Large intestine (tissue), 12 donors: ENCODE results near the gene TKT. TPM values are rescaled to one million over a fixed set of nuclear protein-coding genes. Genes with fewer than 3 reads are reported as not detected.
"Not testable (repeated sequence)": the region's sequence is repeated elsewhere in the genome, so short reads cannot be mapped to it uniquely, and the experiment has no call there.

Source experiments
- DNase-seq, 2 donors: peaks; one replicate each; pipeline versions ENCODE4 v3.0.0 to v3.0.0-alpha.2; 2013
- H3K27ac ChIP-seq: one replicate; pipeline ENCODE4 v1.5.1; 2013; ENCODE audit warnings: low read length
- H3K27me3 ChIP-seq: 2 replicates; pipeline ENCODE4 v1.6.1; 2013; ENCODE audit warnings: low read length; ENCODE audit not compliant: control insufficient read depth, insufficient read depth
- H3K36me3 ChIP-seq: 2 replicates; pipeline ENCODE4 v1.6.1; 2013; ENCODE audit warnings: low read length; ENCODE audit not compliant: control insufficient read depth, insufficient read depth
- H3K4me1 ChIP-seq: one replicate; pipeline ENCODE4 v1.6.1; 2013; ENCODE audit warnings: low read length; ENCODE audit not compliant: control insufficient read depth, insufficient read depth
- H3K4me3 ChIP-seq: one replicate; pipeline ENCODE4 v1.5.1; 2013; ENCODE audit warnings: low read length
- H3K9me3 ChIP-seq: one replicate; pipeline ENCODE4 v1.6.1; 2013; ENCODE audit warnings: mild to moderate bottlenecking, low read depth, low read length, moderate library complexity; ENCODE audit not compliant: control insufficient read depth
- WGBS: methylation state at CpG from one replicate; pipeline ENCODE4 v1.1.5; 2013; ENCODE audit warnings: low lambda C conversion rate; ENCODE audit not compliant: insufficient coverage; 5-methylcytosine and 5-hydroxymethylcytosine counted together
- long read RNA-seq, 11 donors: transcript quantifications; one replicate each; lab custom pipeline, GENCODE V29; 2026
- polyA plus RNA-seq: library from polyadenylated mRNA; unstranded; fragments of 120-200 nt; gene quantifications from one replicate; pipeline ENCODE4 v1.2.1, GENCODE V29; 2013

Gene TKT, protein sequence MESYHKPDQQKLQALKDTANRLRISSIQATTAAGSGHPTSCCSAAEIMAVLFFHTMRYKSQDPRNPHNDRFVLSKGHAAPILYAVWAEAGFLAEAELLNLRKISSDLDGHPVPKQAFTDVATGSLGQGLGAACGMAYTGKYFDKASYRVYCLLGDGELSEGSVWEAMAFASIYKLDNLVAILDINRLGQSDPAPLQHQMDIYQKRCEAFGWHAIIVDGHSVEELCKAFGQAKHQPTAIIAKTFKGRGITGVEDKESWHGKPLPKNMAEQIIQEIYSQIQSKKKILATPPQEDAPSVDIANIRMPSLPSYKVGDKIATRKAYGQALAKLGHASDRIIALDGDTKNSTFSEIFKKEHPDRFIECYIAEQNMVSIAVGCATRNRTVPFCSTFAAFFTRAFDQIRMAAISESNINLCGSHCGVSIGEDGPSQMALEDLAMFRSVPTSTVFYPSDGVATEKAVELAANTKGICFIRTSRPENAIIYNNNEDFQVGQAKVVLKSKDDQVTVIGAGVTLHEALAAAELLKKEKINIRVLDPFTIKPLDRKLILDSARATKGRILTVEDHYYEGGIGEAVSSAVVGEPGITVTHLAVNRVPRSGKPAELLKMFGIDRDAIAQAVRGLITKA
- polyA plus RNA-seq, result 187 TPM
- long read RNA-seq, donor 1, full-length matches to known transcripts, result 23 of 46 reads
- long read RNA-seq, donor 1, partial matches to known transcripts, result 23 of 46 reads
- long read RNA-seq, donor 1, other reads (novel, unspliced or antisense), result 0 of 46 reads
- long read RNA-seq, donor 2, transcript TKT-208 (14 exons, 3,010 nt), result major isoform, 41 of 155 reads
- long read RNA-seq, donor 2, partial matches to known transcripts, result 98 of 155 reads
- long read RNA-seq, donor 2, other reads (novel, unspliced or antisense), result 5 of 155 reads
- long read RNA-seq, donor 3, result 0 reads
- long read RNA-seq, donor 4, partial matches to known transcripts, result 5 of 9 reads
- long read RNA-seq, donor 4, other reads (novel, unspliced or antisense), result 0 of 9 reads
- long read RNA-seq, donor 5, transcript TKT-208 (14 exons, 3,010 nt), result major isoform, 28 of 53 reads
- long read RNA-seq, donor 5, partial matches to known transcripts, result 21 of 53 reads
- long read RNA-seq, donor 5, other reads (novel, unspliced or antisense), result 0 of 53 reads
- long read RNA-seq, donor 6, transcript TKT-207 (8 exons, 1,972 nt), result minor isoform, 5 of 136 reads
- long read RNA-seq, donor 6, transcript TKT-208 (14 exons, 3,010 nt), result major isoform, 41 of 136 reads
- long read RNA-seq, donor 6, partial matches to known transcripts, result 87 of 136 reads
- long read RNA-seq, donor 6, other reads (novel, unspliced or antisense), result 0 of 136 reads
- long read RNA-seq, donor 7, transcript TKT-208 (14 exons, 3,010 nt), result major isoform, 7 of 11 reads
- long read RNA-seq, donor 7, partial matches to known transcripts, result 0 of 11 reads
- long read RNA-seq, donor 7, other reads (novel, unspliced or antisense), result 0 of 11 reads
- long read RNA-seq, donor 8, full-length matches to known transcripts, result 44 of 148 reads
- long read RNA-seq, donor 8, partial matches to known transcripts, result 104 of 148 reads
- long read RNA-seq, donor 8, other reads (novel, unspliced or antisense), result 0 of 148 reads
- long read RNA-seq, donor 9, full-length matches to known transcripts, result 35 of 75 reads
- long read RNA-seq, donor 9, partial matches to known transcripts, result 40 of 75 reads
- long read RNA-seq, donor 9, other reads (novel, unspliced or antisense), result 0 of 75 reads
- long read RNA-seq, donor 10, full-length matches to known transcripts, result 51 of 119 reads
- long read RNA-seq, donor 10, partial matches to known transcripts, result 61 of 119 reads
- long read RNA-seq, donor 10, other reads (novel, unspliced or antisense), result 7 of 119 reads
- long read RNA-seq, donor 11, transcript TKT-208 (14 exons, 3,010 nt), result major isoform, 35 of 62 reads
- long read RNA-seq, donor 11, partial matches to known transcripts, result 21 of 62 reads
- long read RNA-seq, donor 11, other reads (novel, unspliced or antisense), result 0 of 62 reads

- Histone ChIP-seq H3K27me3 (no peaks in the 10 kb centered on the region), H3K4me1 (peaks cover 17% of the 10 kb centered on the region), H3K9me3 (no peaks in the 10 kb centered on the region), H3K4me3 (peak within 1 kb of the TSS; percentile 69), H3K36me3 (no peaks in the 10 kb centered on the region), H3K27ac (peak within 1 kb of the TSS; percentile 64)
- peak; percentile 81 to 89 for DNase-seq
- WGBS, result no CpG with 5 or more reads among the region's 66 CpGs
Observed at GRCh38 chr3:53255775-53256703, at the start of gene TKT. TSS of gene TKT (minus strand) at chr3:53256022. CDS start at chr3:53255942, 80 bp downstream.

DNA sequence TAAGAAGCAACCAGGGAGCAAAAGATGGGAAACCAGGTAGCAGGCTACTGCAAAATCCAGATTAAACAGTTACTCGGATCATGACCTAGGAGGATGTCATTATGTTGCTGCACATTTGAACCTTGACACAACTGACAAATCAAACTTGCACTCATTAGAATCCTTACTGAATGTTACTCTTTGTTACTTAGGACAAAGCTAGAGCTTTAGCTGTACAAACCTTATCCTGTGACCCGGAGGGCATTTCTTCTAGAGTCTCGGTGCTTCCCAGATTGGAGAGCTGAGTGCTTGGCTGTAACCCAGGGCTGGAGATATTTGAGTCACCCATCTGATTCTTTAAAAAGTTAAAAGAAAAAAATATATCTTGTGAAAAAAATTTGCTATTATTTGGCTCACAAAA is 48.1 kb upstream of the TKT start:
- H3K4me1 ChIP-seq, result no peaks in the 10 kb centered on the region
- peaks cover 45% of the 10 kb centered on the region for H3K36me3 ChIP-seq
- H3K4me3 ChIP-seq, result no peak overlapping the region
- H3K9me3 ChIP-seq, result no peaks in the 10 kb centered on the region
- no peaks in the 10 kb centered on the region for H3K27me3 ChIP-seq
- H3K27ac ChIP-seq, result no peak overlapping the region
- DNase-seq, result no peak
- WGBS, result no CpG with 5 or more reads among the region's 3 CpGs

- H3K4me3 ChIP-seq, result no peak overlapping the region
- no peak overlapping the region for H3K27ac ChIP-seq
- no peaks in the 10 kb centered on the region for H3K4me1 ChIP-seq
- H3K27me3 ChIP-seq, result no peaks in the 10 kb centered on the region
- no peaks in the 10 kb centered on the region for H3K9me3 ChIP-seq
- H3K36me3 ChIP-seq, result peaks cover 45% of the 10 kb centered on the region
- no peak for DNase-seq
- 67% methylated on average over 1 of the region's 3 CpGs for WGBS
Observed at GRCh38 chr3:53303549-53303948, 47.7 kb upstream of the TKT start.

DNA sequence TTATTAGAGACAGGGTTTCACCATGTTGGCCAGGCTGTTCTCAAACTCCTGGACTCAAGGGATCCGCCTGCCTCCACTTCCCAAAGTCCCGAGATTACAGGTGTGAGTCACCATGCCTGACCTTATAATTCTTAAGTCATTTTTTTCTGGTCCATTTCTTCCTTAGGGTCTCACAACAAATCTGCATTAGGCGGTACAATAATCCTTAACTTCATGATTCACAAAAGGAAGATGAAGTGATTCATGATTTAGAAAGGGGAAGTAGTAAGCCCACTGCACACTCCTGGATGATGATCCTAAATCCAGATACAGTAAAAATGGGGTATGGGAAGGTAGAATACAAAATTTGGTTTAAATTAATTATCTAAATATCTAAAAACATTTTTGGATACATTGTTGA is 45.0 kb upstream of the TKT start:
- no peak overlapping the region for H3K4me3 ChIP-seq
- no peaks in the 10 kb centered on the region for H3K9me3 ChIP-seq
- no peaks in the 10 kb centered on the region for H3K4me1 ChIP-seq
- DNase-seq, result no peak
- peaks cover 45% of the 10 kb centered on the region for H3K36me3 ChIP-seq
- no peak overlapping the region for H3K27ac ChIP-seq
- no peaks in the 10 kb centered on the region for H3K27me3 ChIP-seq
- WGBS, result 100% methylated on average over 1 of the region's 3 CpGs

DNA sequence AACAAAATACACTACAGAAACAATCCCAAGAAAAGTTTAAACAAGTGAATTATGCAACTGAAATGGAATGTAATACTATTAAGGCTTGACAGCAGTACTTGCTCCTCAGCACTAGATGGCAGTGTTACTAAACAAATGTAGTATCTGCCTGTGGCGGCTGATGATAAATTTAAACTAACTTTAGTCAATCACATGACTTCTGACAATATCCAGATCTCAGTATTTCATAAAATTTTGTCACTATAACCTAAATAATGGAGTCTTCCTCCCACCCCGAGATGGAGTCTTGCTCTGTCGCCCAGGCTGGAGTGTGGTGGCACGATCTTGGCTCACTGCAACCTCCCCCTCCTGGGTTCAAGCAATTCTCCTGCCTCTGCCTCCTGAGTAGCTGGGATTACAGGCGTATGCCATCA is 43.8 kb upstream of the TKT start:
- not testable (repeated sequence) for H3K9me3 ChIP-seq, H3K27ac ChIP-seq, H3K27me3 ChIP-seq, H3K4me3 ChIP-seq, H3K4me1 ChIP-seq
- WGBS, result no CpG with 5 or more reads among the region's 5 CpGs
- DNase-seq, result peak in 1 of 2 donors; percentile 34
- peaks cover 48% of the 10 kb centered on the region for H3K36me3 ChIP-seq

DNA sequence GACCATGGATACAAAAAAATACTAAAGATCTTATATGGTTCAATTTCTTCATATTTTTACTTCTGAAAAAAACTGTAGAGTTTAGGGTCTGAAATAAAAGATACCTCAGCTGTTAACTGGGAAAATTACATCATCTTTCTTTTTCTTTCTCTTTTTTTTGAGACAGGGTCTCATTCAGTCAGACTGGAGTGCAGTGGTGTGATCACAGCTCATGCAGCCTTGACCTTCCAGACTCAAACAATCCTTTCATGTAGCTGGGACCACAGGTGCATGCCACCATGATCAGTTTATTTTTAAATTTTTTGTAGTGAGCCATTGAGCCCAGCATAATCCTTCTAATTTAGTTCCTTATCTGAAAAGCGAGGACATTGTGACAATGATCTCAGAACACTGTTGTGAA is 39.6 kb upstream of the TKT start:
- H3K36me3 ChIP-seq, result peaks cover 50% of the 10 kb centered on the region
- H3K9me3 ChIP-seq, result no peaks in the 10 kb centered on the region
- WGBS, result 100% methylated on average over 1 of the region's 1 CpG
- H3K27ac ChIP-seq, result no peak overlapping the region
- no peaks in the 10 kb centered on the region for H3K27me3 ChIP-seq
- H3K4me1 ChIP-seq, result no peaks in the 10 kb centered on the region
- DNase-seq, result no peak
- H3K4me3 ChIP-seq, result no peak overlapping the region

DNA sequence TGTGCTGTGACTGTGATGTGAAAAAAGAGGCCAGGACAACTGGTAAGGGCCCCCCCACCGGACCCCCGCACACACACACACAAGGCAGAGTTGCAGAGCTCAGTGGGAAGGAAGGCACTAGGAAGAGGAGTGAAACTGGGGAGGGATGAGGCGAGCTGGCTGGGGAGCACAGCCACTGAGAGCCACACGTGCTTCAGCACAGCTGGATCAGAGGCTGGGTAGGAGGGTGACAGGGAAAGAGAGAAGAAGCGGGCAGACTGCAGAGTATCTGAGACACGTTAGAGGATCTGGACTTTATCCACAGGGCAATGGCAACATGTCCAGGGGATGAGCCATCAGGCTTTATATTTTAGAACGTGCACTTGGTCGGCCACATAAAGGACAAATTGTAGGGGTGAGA is 38.0 kb upstream of the TKT start:
- Histone ChIP-seq H3K4me1 (no peaks in the 10 kb centered on the region), H3K9me3 (no peaks in the 10 kb centered on the region), H3K4me3 (no peak overlapping the region), H3K27me3 (no peaks in the 10 kb centered on the region), H3K27ac (no peak overlapping the region), H3K36me3 (peaks cover 51% of the 10 kb centered on the region)
- WGBS, result 91% methylated on average over 4 of the region's 8 CpGs
- DNase-seq, result no peak

DNA sequence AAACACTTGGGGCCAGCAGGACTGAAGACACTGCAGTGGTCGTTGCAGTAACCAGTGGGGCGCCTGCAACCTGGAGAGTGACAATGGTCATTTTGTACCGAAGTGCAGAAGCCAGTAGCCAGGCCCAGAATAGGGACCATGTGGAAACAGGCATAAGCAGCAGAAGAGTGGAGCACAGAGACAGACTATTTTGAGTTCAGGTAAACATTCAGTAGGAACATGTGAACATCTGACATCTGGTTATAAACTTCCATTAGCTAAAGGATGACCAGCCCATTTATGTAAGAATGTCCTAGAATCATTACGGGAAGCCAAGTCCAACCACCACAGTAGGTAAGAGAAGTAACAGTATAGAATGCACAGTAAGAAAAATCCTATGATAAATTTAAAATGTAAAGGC is 32.4 kb upstream of the TKT start:
- no peak for DNase-seq
- Histone ChIP-seq H3K27ac (no peak overlapping the region), H3K27me3 (no peaks in the 10 kb centered on the region), H3K9me3 (no peaks in the 10 kb centered on the region), H3K4me3 (no peak overlapping the region), H3K36me3 (peaks cover 63% of the 10 kb centered on the region), H3K4me1 (no peaks in the 10 kb centered on the region)
- no CpG with 5 or more reads among the region's 4 CpGs for WGBS
